Activated T-helper 1 cell treated with anti-CD3 and anti-CD28 coated beads, Interleukin-2, amount 50 U/mL, for 16 hours (primary cell): ENCODE results near the gene SLC12A5.

Source experiments
- DNase-seq, 2 donors: peaks; one replicate each; pipeline ENCODE4 v3.0.0-alpha.2; 2020; ENCODE audit warnings: low read depth in 1 of 2, low spot score in 1 of 2

Gene SLC12A5

GRCh38 chr20:46051556-46052308, 22.7 kb downstream of the SLC12A5 start:
- no peak for DNase-seq

GRCh38 chr20:46053416-46053815, 24.4 kb downstream of the SLC12A5 start:
- DNase-seq: no peak

- DNase-seq: no peak
Observed at GRCh38 chr20:46054606-46055005, 25.6 kb downstream of the SLC12A5 start.

- DNase-seq: no peak
Observed at GRCh38 chr20:46055269-46055668, 26.3 kb downstream of the SLC12A5 start.

- DNase-seq: no peak
Observed at GRCh38 chr20:46056027-46056833, 27.2 kb downstream of the SLC12A5 start.

GRCh38 chr20:46056970-46057855, 28.2 kb downstream of the SLC12A5 start:
- no peak for DNase-seq

GRCh38 chr20:46057856-46058598, 29.0 kb downstream of the SLC12A5 start:
- no peak for DNase-seq

GRCh38 chr20:46058599-46059281, 29.7 kb downstream of the SLC12A5 start:
- DNase-seq: no peak

GRCh38 chr20:46060301-46060881, 31.4 kb downstream of the SLC12A5 start:
- DNase-seq: no peak

GRCh38 chr20:46060975-46061374, 32.0 kb downstream of the SLC12A5 start:
- no peak for DNase-seq

GRCh38 chr20:46062151-46062550, 33.1 kb downstream of the SLC12A5 start:
- no peak for DNase-seq

- DNase-seq: no peak
Observed at GRCh38 chr20:46062621-46063020, 33.6 kb downstream of the SLC12A5 start.

GRCh38 chr20:46063151-46063550, 34.1 kb downstream of the SLC12A5 start:
- DNase-seq: no peak

- DNase-seq: no peak
Observed at GRCh38 chr20:46063652-46064054, 34.6 kb downstream of the SLC12A5 start.

- no peak for DNase-seq
Observed at GRCh38 chr20:46065006-46065405, 36.0 kb downstream of the SLC12A5 start.

- no peak for DNase-seq
Observed at GRCh38 chr20:46065691-46066090, 36.7 kb downstream of the SLC12A5 start.

GRCh38 chr20:46070215-46070900, 41.3 kb downstream of the SLC12A5 start:
- no peak for DNase-seq

- no peak for DNase-seq
Observed at GRCh38 chr20:46071573-46071972, 42.6 kb downstream of the SLC12A5 start.

GRCh38 chr20:46073024-46073423, 44.0 kb downstream of the SLC12A5 start:
- DNase-seq: no peak
